GM12873 (cell line): ENCODE results near the gene CREB3.

Source experiments
- TF ChIP-seq, protein P1 (sequence below): IDR thresholded peaks from 2 replicates; pipeline ENCODE4 v1.5.1; 2012; ENCODE audit warnings: low read depth, mild to moderate bottlenecking, moderate library complexity, low read length, control low read depth; ENCODE audit not compliant: insufficient read depth; ENCODE audit errors: missing control alignments

Gene CREB3

DNA sequence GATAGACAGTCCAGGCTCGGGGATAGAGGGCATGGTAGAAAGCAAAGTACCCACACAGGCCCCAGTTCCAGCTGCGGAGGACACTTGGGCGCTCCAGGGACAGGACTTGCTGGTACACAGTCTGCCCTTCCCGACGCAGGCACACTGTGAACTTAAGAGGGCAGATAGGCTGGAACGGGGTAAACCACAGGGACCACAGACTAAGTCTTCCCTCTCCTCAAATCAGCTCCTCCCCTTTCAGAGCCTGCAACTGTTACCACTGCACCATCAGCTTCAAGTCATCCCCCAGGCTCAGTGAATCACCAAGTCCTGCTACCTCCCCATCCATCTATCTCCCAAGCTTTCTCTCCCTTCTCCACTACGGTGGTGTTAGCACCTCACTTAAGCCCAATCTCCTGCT is 9.3 kb downstream of the CREB3 start:
- TF ChIP-seq, protein P1, sequence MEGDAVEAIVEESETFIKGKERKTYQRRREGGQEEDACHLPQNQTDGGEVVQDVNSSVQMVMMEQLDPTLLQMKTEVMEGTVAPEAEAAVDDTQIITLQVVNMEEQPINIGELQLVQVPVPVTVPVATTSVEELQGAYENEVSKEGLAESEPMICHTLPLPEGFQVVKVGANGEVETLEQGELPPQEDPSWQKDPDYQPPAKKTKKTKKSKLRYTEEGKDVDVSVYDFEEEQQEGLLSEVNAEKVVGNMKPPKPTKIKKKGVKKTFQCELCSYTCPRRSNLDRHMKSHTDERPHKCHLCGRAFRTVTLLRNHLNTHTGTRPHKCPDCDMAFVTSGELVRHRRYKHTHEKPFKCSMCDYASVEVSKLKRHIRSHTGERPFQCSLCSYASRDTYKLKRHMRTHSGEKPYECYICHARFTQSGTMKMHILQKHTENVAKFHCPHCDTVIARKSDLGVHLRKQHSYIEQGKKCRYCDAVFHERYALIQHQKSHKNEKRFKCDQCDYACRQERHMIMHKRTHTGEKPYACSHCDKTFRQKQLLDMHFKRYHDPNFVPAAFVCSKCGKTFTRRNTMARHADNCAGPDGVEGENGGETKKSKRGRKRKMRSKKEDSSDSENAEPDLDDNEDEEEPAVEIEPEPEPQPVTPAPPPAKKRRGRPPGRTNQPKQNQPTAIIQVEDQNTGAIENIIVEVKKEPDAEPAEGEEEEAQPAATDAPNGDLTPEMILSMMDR: no peak

DNA sequence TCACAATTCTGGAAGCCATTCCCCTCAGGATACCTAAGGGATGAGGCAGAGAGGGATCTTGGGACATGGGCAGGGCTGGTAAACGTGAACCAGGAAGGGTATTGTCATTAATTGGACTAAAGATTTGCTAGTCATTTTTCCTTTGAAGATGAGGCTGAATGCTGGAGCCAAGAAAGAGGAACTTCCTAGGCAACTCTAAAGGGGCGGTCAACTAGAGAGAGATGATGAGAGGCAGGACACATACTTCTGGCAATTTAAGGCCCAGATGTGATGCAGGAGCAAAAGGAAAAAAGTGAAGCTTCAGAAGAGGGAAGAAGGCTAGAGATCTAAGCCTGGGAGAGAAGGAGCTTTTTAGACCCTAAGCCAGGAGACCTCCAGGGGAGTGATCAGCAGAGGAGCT is 11.0 kb downstream of the CREB3 start:
- TF ChIP-seq, protein P1: no peak

DNA sequence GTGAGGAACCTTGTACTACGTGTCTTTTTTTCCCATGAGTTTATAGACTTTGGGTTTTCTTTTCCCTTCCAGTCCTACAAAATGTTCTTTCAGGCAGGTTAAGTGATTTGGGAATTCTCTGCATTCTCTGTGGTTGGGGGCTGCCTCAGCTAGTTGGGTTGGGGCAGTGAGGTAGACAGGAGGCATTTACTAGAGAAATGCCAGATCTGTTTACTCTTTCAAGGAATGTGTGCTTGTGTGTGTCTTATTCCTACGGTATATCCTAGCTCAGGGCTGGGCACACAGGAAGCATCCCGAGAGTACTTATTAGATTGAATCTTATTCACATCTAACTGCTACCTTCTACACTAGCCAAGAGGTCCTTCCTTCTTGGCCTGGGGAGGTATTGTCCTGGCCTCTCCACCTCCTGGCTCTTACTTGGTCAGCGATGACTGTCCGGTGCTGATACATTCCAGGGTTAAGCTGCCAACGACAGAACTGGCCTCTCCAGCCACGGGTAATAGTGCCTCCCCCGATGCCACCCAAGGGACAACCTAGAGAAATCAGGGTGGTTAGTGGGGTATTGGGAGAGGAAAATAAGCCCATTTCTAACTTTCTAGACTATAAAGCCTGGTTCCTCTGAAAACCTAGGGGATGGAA is 11.5 kb downstream of the CREB3 start:
- TF ChIP-seq, protein P1: no peak

DNA sequence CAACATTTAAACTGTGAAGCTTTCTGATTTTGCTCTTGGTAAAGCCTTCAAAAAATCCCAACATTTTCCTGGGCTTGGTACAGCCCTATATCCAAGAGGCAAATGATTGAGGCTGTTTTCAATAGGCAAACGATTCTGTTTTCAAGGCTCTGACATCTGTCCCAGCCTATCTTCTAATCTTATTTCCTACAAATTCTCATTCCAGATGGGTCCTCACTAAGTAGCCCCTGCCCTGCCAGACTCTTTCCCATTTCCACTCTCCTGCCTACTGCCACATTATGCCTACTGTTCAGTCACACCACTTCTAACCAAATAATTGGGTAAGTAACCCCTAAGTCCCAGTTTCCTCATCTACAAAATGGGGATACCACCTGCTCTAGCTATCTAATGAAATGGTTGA is 13.1 kb downstream of the CREB3 start:
- TF ChIP-seq, protein P1: no peak

DNA sequence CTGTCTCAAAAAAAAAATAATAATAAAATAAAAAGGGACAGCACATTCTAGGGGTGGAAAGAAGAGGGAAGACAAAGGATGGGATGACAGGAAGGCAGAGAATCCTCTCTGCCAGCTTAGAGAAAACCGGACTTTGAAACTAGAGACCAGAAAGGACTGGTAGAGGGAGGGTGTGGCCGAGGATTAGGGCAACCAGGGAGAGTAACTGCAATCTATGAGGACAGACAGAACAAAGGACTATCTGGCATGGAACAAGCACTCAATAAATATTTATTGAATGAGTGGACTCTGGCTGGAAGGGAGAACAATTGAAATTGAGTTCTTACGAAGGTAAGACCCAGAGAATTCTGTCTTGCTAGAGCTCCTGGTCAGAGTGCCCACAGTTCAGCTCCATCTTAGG is 14.1 kb downstream of the CREB3 start:
- TF ChIP-seq, protein P1: no peak

DNA sequence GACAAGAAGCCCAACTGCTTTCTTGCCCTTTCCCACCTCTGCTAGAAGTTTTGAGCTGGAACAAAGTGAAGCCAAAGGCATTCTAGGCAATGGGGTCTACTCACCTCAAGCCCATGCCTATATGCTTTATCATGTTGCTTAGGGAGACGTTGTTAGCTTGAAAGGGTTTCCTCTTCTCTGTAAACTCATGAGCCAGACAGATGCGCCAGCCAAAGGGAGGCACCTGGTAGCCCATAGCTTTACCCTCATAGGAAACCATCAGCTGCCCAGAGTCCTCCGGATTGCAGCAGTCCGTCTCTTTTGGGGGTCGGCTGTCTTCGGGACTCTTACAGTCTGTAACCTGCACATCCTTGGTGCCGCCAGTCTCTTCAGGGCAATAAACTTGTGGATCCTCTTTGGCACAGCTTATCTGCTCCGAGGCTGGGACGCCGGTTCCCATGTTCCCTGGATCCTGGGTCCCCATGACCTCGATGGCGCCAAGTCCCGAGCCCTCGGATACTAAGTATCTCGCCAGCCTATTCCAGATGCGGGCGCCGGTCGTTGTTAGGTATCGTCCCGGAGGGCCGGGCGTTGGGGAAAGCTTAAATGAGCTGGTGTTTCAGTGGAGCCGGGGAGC is 15.9 kb downstream of the CREB3 start:
- TF ChIP-seq, protein P1: no peak

- TF ChIP-seq, protein P1: no peak
These were observed 16.5 kb downstream of the CREB3 start, which contains the start of the genes GBA2 and RGP1 for GRCh38 chr9:35748858-35749514. TSS of gene GBA2 (minus strand) at chr9:35749228. CDS start at chr9:35748704, 524 bp downstream. TSS of gene RGP1 (plus strand) at chr9:35749287. CDS start at chr9:35749756, 469 bp downstream.
